IMR-90 (cell line): ENCODE data around the gene PIPOX. TPM values are rescaled to one million over a fixed set of nuclear protein-coding genes. Genes with fewer than 3 reads are reported as not detected.

Source experiments
- ATAC-seq: fragments of 200-7000 bp; cut with Tn5 transposase; 2 replicates; pipeline ENCODE4 v1.9.1; 2020; ENCODE audit warnings: low read depth, mild to moderate bottlenecking, moderate library complexity
- BruUV-seq: library from RNA; stranded (reverse); fragments of 400-500 nt; replicated peaks from 2 replicates; lab custom pipeline; 2021; lab: Mats Ljungman, UMichigan
- CTCF ChIA-PET: fragments of 300-600 bp; formaldehyde crosslinking; extraction: SDS; loops from one replicate; lab custom pipeline; 2021; ENCODE audit warnings: antibody characterized with exemption; lab: Yijun Ruan, JAX
- POLR2A ChIA-PET: fragments of 300-600 bp; sonication (Branson Sonifier 250); formaldehyde crosslinking; loops from one replicate; lab custom pipeline; 2022; ENCODE audit warnings: antibody characterized with exemption; ENCODE audit not compliant: unreplicated experiment; lab: Charles Lee
- DNase-seq: peaks from one replicate; pipeline ENCODE4 v3.0.0; 2013
- H2AFZ ChIP-seq: replicated peaks from 2 replicates; pipeline ENCODE3; 2013; ENCODE audit warnings: low read length, mild to moderate bottlenecking; ENCODE audit not compliant: poor library complexity
- H2AK5ac ChIP-seq: 2 replicates; pipeline ENCODE4 v1.6.1; 2013; ENCODE audit warnings: low read depth, low read length, inconsistent platforms
- H2AK9ac ChIP-seq: replicated peaks from 2 replicates; pipeline ENCODE3; 2013; ENCODE audit warnings: mild to moderate bottlenecking, low read depth, low read length, moderate library complexity; ENCODE audit not compliant: poor library complexity
- H2BK120ac ChIP-seq: 2 replicates; pipeline ENCODE4 v1.6.1; 2013; ENCODE audit warnings: low read depth, low read length, inconsistent platforms
- H2BK15ac ChIP-seq: 3 replicates; pipeline ENCODE4 v1.6.1; 2013; ENCODE audit warnings: low read depth, low read length, inconsistent platforms
- H2BK20ac ChIP-seq: 2 replicates; pipeline ENCODE4 v1.6.1; 2013; ENCODE audit warnings: low read depth, mild to moderate bottlenecking, inconsistent platforms, low read length, moderate library complexity
- H2BK5ac ChIP-seq: 2 replicates; pipeline ENCODE4 v1.6.1; 2013; ENCODE audit warnings: mild to moderate bottlenecking, low read depth, low read length, inconsistent platforms; ENCODE audit not compliant: poor library complexity, severe bottlenecking
- H3K14ac ChIP-seq: replicated peaks from 2 replicates; pipeline ENCODE4 v1.6.1; 2013; ENCODE audit warnings: low read depth, low read length, inconsistent platforms
- H3K18ac ChIP-seq: 2 replicates; pipeline ENCODE4 v1.6.1; 2013; ENCODE audit warnings: low read depth, low read length, control low read depth
- H3K23ac ChIP-seq: 2 replicates; pipeline ENCODE4 v1.6.1; 2013; ENCODE audit warnings: low read depth, low read length, inconsistent platforms
- H3K27ac ChIP-seq: 2 replicates; pipeline ENCODE4 v1.5.1; 2013; ENCODE audit warnings: mild to moderate bottlenecking, control low read depth, low read length; ENCODE audit not compliant: insufficient read depth
- H3K27me3 ChIP-seq: 2 replicates; pipeline ENCODE4 v1.6.1; 2013; ENCODE audit warnings: low read length; ENCODE audit not compliant: control insufficient read depth, insufficient read depth
- H3K36me3 ChIP-seq: 2 replicates; pipeline ENCODE4 v1.6.1; 2013; ENCODE audit warnings: low read length, mixed read lengths; ENCODE audit not compliant: control insufficient read depth, insufficient read depth
- H3K4ac ChIP-seq: 2 replicates; pipeline ENCODE4 v1.6.1; 2013; ENCODE audit warnings: low read depth, low read length, inconsistent platforms
- H3K4me1 ChIP-seq: 2 replicates; pipeline ENCODE4 v1.6.1; 2013; ENCODE audit warnings: low read length, mixed read lengths; ENCODE audit not compliant: control insufficient read depth, insufficient read depth
- H3K4me2 ChIP-seq: 2 replicates; pipeline ENCODE4 v1.6.1; 2013; ENCODE audit warnings: low read depth, mild to moderate bottlenecking, control low read depth, low read length, moderate library complexity
- H3K4me3 ChIP-seq: 2 replicates; pipeline ENCODE4 v1.5.1; 2013; ENCODE audit warnings: low read depth, mild to moderate bottlenecking, control low read depth, low read length, moderate library complexity; ENCODE audit not compliant: insufficient read depth
- H3K56ac ChIP-seq: 2 replicates; pipeline ENCODE4 v1.6.1; 2013; ENCODE audit warnings: low read length, inconsistent platforms; ENCODE audit not compliant: insufficient read depth; ENCODE audit errors: extremely low read depth
- H3K79me1 ChIP-seq, 2 experiments: 2 replicates each; pipeline ENCODE4 v1.6.1; 2013; ENCODE audit warnings: low read length in 2 of 2, inconsistent platforms in 1 of 2, low read depth in 1 of 2
- H3K9ac ChIP-seq: 2 replicates; pipeline ENCODE4 v1.6.1; 2013; ENCODE audit warnings: low read depth, low read length, control low read depth
- H3K9me1 ChIP-seq: 2 replicates; pipeline ENCODE4 v1.6.1; 2013; ENCODE audit warnings: low read length, inconsistent platforms; ENCODE audit not compliant: insufficient read depth
- H3K9me3 ChIP-seq: 2 replicates; pipeline ENCODE4 v1.6.1; 2013; ENCODE audit warnings: low read length; ENCODE audit not compliant: control insufficient read depth, insufficient read depth
- H4K20me1 ChIP-seq: 2 replicates; pipeline ENCODE4 v1.6.1; 2013; ENCODE audit warnings: low read length, inconsistent platforms; ENCODE audit not compliant: insufficient read depth
- H4K5ac ChIP-seq: 2 replicates; pipeline ENCODE4 v1.6.1; 2013; ENCODE audit warnings: mild to moderate bottlenecking, low read depth, low read length, control low read depth
- H4K8ac ChIP-seq, 2 experiments: 2 replicates each; pipeline ENCODE4 v1.6.1; 2013; ENCODE audit warnings: low read depth in 2 of 2, low read length in 2 of 2, control low read depth in 1 of 2, inconsistent platforms in 1 of 2
- H4K91ac ChIP-seq: 2 replicates; pipeline ENCODE4 v1.6.1; 2013; ENCODE audit warnings: low read depth, low read length, inconsistent platforms; ENCODE audit not compliant: insufficient read depth
- FOS ChIP-seq: fragments of 150-350 bp; IDR thresholded peaks from 2 replicates; pipeline ENCODE4 v1.6.1; 2016; ENCODE audit warnings: low read depth, low read length
- MAZ ChIP-seq: IDR thresholded peaks from 2 replicates; pipeline ENCODE4 v1.6.1; 2012; ENCODE audit warnings: low read depth, mild to moderate bottlenecking, low read length, improper control_type of control experiment, moderate library complexity, borderline replicate concordance
- RCOR1 ChIP-seq: IDR thresholded peaks from 2 replicates; pipeline ENCODE4 v1.6.1; 2012; ENCODE audit warnings: mild to moderate bottlenecking, low read length, improper control_type of control experiment; ENCODE audit not compliant: insufficient replicate concordance
- WGBS, 2 experiments: methylation state at CpG; one replicate each; pipeline versions ENCODE4 v1.1.5 to v1.1.7; 2013; ENCODE audit warnings: missing lambda C conversion rate in 2 of 2; ENCODE audit not compliant: insufficient read length in 1 of 2; ENCODE audit errors: extremely low coverage in 2 of 2; 5-methylcytosine and 5-hydroxymethylcytosine counted together
- dilution Hi-C: fragments of 300-500 bp; cut with HindIII; formaldehyde crosslinking; loops from one replicate; pipeline ENCODE4 v1.14.3; 2018; ENCODE audit warnings: low sequenced_read_pairs; ENCODE audit not compliant: unreplicated experiment
- in situ Hi-C: fragments of 300-500 bp; cut with MboI; formaldehyde crosslinking; loops from 3 replicates; pipeline ENCODE4 v1.14.3; 2019; ENCODE audit warnings: low sequenced_read_pairs, inconsistent platforms, mixed read lengths
- intact Hi-C: fragments of 100-400 bp; cut with micrococcal nuclease; formaldehyde crosslinking; loops from 2 replicates; pipeline ENCODE4 v1.10.0; 2022
- polyA plus RNA-seq, 3 experiments: library from polyadenylated mRNA; depleted of rRNA; stranded (reverse); fragments of >200 nt; gene quantifications; 2 replicates each; pipeline ENCODE4 v1.2.3, GENCODE V29; 2012; ENCODE audit warnings: low replicate concordance in 1 of 3
- total RNA-seq: library from RNA; depleted of rRNA; stranded (reverse); fragments of >200 nt; gene quantifications from 2 replicates; pipeline ENCODE4 v1.2.3, GENCODE V29; 2012

Gene PIPOX
- total and polyA plus RNA-seq, 2 of the 4 experiments (the other 2 are of a cell fraction) = 0.43 to 1.3 TPM

GRCh38 chr17:29041091-29041490 lies 1.9 kb upstream of the PIPOX start:
- Histone ChIP-seq H3K23ac (no peak overlapping the region), H4K20me1 (no peaks in the 10 kb centered on the region), H3K27me3 (peaks cover 50% of the 10 kb centered on the region), H4K8ac (no peak overlapping the region), H3K4ac (no peak overlapping the region), H3K56ac (no peak overlapping the region), H3K4me3 (no peak overlapping the region), H3K4me2 (no peak overlapping the region), H3K27ac (no peak overlapping the region), H2BK5ac (no peak overlapping the region), H4K5ac (no peak overlapping the region), H2AK5ac (no peak overlapping the region), H2AFZ (no peak overlapping the region), H3K79me1 (no peaks in the 10 kb centered on the region), H3K36me3 (no peaks in the 10 kb centered on the region), H2BK120ac (no peak overlapping the region), H2BK15ac (no peak overlapping the region), H2BK20ac (no peak overlapping the region), H2AK9ac (no peak overlapping the region), H3K9ac (no peak overlapping the region), H3K4me1 (no peaks in the 10 kb centered on the region), H3K9me3 (peaks cover 2% of the 10 kb centered on the region), H3K18ac (no peak overlapping the region), H3K9me1 (no peaks in the 10 kb centered on the region), H3K14ac (no peak overlapping the region), H4K91ac (no peak overlapping the region)
- in situ Hi-C loops (loop anchor here (10.0 kb wide), 1 partner anchor 64 kb away; no protein-coding TSS in a partner anchor), intact Hi-C loops (loop anchor here (10.0 kb wide), 1 partner anchor 76 kb away; no protein-coding TSS in a partner anchor), dilution Hi-C loops (no loop called here)
- BruUV-seq = no TSS peak
- CTCF ChIA-PET = no interaction called here
- no peak for ATAC-seq
- DNase-seq = no peak
- POLR2A ChIA-PET = interaction anchor here (0.6 kb wide), 1 partner anchor 33 kb away, joined by 5 read pairs; no protein-coding TSS in a partner anchor
- WGBS, 2 experiments = no CpG with 5 or more reads among the region's 2 CpGs
- TF ChIP-seq RCOR1 (no peak), FOS (no peak), MAZ (no peak)
